EH (cell line): ENCODE measurements around the gene EXOC7.

Source experiments
- DNase-seq: peaks from one replicate; pipeline ENCODE4 v3.0.0-alpha.2; 2015; ENCODE audit warnings: low read depth

EXOC7 gene, protein sequence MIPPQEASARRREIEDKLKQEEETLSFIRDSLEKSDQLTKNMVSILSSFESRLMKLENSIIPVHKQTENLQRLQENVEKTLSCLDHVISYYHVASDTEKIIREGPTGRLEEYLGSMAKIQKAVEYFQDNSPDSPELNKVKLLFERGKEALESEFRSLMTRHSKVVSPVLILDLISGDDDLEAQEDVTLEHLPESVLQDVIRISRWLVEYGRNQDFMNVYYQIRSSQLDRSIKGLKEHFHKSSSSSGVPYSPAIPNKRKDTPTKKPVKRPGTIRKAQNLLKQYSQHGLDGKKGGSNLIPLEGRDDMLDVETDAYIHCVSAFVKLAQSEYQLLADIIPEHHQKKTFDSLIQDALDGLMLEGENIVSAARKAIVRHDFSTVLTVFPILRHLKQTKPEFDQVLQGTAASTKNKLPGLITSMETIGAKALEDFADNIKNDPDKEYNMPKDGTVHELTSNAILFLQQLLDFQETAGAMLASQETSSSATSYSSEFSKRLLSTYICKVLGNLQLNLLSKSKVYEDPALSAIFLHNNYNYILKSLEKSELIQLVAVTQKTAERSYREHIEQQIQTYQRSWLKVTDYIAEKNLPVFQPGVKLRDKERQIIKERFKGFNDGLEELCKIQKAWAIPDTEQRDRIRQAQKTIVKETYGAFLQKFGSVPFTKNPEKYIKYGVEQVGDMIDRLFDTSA

DNA sequence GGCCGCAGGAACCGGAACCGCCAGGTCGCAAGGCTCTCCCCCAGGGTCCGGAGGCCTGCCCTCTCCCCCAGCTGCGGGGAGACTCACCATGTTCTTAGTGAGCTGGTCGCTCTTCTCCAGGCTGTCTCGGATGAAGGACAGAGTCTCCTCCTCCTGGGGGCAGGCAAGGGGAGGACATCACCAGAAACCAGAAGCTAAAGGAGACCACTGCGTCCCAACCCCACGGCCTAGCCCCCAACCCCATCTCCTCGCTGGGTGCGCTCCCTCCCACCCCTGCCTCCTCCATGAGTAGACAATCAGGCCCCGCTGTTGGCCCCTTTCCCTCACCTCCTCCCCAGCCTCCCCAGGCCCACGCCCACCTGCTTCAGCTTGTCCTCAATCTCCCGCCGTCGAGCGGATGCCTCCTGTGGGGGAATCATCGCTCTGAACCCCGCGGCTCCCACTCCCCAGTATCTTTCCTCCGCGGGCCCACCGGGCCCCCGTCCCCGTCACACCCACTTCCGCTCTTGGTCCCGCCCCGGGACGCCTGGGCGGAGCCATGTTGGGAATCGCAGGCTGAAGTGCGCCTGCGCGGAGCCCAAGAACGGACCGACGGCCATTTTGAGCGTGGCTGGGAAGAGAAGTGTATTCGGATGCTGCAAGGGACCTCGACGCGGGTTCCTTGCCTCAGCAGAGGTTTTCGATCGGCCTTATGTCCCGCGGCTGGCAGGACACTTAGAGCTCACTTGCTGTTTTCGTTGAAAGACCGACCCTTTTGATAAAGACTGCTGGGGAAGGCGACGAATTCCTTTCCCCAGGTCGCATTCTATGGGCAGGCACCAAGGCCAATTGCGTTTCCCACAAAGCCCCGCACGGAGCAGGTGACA, at the start of gene EXOC7:
EXOC7 (minus strand) TSS at position 514 of the 866 bp plus-strand sequence; CDS start at position 419, 95 bp downstream.
- DNase-seq, result peak; percentile 91

DNA sequence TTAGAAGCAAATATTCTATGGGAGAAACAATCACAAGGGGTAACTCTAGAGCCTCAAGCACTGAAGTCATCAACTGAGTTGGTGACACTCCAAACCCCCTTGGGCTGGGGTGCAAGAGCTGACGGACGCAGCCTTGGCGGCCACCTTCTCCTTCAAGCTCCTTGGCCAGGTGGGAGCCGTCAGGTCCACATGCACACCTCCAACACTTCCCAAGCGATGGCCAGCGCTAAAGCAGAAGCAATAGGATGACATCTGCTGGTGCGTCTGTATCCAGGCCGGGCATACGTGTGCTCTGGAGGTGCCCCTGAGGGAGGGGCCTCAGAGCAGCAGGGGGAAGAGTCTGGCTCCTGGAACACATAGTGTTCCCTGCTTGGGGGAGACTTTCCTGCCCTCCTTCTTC, 49.6 kb upstream of the EXOC7 start:
- DNase-seq, result no peak

DNA sequence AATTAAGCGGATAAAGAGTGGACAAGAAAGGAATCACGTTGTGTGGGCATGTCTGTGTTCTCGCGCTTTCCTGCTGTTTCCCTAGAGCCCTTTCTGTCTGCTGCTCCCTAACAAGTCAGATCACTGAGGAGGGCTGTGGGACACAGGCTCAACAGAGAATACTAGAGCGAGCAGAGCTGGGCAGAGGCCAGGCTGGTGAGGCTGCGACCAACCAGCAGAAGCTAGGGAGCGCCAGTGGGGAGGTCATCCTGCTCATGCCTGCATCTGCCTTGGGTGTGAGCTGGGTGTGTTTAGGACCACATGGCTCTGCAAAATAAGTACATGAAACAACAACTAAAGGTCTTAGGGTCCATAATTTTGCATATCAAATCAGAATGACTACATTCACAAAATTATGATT, 49.0 kb upstream of the EXOC7 start:
- no peak for DNase-seq

DNA sequence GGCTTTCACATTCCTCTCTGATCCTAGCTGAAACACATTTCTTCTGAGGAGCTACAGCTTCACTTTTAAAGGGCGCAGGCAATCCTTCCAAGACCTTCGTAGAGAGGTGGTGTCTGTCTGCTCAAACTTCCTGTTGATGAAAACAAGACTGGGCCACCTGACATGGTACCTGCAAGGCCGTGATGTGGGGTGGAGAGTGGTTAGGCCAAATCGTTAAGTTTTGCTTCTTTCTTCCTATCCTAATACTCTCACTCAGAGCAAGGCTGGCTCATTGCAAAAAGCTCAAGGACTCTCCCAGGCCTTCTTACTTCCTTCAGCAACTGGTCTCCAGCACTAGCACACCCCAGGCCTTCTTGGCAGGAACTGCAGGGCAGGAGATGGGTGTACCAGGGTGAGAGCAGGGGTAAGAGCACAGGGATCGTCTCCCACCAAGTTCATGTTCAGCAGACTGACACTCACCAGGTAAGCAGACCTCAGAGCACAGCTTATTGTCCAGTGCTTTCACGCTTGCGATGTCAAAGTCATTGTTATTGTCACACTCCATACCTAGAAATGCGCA, 48.4 kb upstream of the EXOC7 start:
- DNase-seq, result no peak

DNA sequence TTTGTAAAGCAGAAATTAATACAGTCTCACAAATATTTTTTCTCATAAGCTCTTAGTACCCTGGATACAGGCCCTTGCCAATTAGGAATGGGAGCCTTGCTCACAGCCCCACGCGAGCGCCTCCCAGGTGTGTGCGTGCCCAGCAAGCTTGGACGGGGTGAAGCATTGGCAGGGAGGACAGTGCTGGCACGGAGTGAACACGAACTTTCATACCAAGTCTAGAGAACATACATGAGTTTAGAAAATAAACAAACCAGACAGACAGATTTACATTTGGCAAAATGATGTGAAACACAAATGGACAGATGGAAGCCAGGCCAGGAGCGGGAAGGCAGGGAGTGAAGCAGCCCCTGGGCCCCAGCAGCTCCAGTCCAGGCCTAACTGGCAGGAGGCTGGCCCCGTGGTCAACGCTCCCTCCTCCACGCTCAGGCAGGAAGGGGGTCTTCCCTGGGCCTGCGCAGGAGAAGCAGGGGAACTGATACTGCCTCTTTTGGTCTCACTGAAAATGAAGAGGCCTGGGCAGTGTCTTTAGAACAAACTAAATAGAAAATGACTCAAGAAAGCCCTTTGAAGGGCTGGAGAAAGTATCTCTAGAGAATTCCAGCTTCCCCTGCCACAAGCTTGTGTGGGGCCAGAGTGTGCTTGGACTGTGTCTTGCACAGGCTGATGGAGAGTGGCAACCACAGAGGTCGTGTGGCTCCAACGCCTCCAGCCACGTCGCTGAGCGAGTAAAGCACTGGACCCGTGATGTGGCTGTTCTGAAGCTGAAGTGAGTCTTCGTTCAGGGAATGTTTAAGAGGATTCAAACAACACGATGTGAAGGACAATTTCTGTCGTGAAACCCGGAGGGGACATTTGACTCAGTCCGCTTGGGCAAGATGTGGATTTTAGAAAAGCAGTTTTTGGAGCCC, 47.4 kb upstream of the EXOC7 start:
- DNase-seq, result no peak

DNA sequence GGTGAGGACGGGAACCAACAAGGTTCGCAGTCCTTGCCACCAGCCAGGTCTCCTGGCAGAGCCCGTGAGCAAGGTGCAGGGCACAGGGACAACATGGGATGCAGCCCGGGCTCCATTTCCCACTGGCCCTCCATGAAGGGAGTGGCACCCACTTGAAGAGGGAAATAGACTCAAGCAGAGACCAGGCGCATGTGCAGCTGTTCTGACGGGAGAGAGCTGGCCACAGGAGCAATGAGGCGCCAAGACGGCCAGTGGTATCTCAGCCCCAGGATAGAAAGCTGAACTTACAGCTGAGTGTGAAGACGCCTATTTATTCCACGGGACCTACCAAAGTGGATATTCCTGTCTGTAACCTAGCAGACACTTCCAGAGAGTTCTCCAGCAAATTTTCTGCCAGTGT, 45.6 kb upstream of the EXOC7 start:
- no peak for DNase-seq

DNA sequence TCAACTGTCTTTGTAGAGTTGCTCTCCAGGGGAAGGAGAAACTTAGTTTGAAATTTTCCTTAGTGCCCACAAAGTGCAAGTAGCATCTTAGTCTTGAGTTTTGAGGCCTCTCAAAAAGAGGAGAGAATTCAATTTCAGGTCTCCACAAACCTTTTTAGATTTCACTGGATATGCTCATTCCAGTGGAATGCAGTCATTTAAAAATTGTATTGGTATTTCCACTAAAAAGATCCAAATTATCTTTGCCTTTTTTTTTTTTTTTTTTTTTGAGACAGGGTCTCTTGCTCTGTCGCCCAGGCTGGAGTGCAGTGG, 44.4 kb upstream of the EXOC7 start:
- DNase-seq, result no peak

DNA sequence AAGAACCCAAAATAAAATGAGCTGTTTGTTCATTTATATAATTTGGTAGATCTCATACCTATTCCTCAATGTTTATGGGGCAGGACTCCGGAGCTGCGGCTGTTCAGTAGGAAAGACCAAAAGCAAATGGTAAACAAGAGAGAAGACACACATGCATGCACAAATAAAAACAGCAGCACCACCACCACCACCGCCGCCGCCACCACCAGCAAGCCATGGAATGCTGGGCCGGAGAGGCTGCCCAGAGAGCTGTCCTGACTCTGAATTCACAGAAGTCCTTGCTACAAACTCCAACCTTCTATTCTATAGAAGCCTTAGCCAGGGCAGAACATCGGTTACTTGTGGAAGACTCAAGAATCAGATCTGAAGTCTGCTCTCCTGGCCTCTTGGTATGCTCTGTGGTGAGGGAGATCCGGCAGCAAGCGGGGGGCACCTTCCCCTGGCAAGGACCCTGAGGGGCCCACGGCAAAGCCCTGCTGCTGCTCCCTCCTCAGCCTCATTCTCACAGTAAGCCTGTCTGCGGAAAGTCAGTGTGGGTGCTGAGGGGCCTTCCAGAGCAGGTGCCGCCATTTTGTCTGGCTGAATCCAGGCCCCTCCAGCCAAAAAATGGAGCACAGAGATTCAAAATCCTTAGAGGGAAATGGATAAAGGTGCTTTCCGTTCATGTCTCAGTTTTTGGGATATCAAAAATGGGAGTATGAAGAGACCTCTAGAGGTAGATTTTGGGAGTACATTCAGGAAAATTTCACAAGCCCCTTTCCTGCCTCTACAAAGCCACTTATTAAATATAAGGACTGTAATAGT, 43.8 kb upstream of the EXOC7 start:
- peak; percentile 39 for DNase-seq

DNA sequence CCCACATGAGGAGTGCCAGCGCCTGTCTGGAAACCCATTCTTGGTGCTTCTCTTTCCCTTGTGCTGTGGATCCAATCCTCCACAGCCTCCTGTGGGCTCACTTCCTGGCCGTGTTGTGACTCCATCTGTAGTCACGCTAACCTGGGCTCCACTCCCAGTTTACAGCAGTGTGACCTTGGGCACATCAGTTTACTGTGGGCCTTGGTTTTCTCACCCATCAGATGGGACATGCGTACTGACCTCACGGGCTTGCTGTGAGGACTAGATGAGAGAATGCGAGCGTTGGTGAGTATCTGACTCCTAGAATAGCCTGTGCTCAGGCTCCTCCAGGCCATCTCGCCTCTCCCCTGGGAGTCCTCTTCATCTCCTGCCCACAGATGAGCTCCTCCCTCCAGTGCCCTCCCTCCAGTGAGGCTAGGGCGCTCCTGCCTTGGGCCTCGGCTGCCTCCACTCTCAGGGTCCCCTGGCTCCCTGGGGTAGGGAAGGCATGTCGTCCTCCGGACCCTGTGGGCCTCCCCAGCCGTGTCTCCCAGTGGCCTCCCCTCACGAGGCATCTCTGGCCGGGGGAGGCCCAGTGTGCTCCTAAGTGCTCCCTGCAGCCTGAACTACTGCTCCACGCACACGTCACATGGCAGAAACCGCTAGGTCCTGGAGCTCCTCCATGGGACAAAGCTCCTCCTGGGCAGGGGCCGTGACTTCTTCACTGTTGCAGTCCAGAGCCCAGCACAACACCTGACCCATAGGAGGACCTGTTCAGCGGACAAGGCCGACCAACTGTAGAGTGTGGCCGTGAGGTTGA, 42.7 kb upstream of the EXOC7 start:
- no peak for DNase-seq

DNA sequence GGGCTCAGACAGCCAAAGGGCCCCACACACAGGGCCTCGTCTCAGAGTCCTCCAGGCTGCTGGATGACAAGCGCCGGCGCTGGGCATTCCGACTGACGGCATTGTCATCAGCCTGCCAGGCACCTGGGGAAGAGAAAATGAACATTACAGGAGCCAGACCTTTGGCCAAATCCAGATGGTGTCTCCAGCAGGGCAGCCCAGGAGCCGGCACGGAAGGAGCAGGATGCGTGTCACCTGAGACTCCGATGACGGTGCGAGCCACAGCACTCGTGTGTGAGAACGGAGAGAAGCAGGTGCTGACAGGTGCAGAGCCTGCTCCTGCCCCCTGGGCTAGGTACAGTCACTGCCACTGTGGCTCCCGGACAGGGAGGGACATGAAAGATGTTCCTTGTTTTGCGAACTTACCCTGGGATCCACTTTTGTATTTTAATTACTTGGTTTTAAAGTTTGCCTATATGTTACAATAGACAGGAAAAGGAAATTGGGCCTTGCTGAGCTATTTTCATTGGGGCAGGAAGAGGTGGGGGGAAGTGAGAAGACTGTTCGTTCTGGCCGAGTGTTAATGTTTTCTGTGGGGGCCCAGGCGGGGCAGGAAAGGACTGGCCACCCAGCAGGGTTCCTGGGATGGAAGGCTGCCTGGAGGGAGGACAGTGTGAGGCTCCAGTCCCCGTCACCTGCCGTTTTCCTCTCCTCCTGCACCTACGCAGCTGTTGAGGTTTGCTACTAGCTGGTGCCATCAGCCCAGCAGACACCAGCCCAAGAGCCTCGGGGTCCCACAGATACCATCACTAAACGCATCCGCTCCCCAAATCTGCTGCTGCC, 41.9 kb upstream of the EXOC7 start:
- no peak for DNase-seq

DNA sequence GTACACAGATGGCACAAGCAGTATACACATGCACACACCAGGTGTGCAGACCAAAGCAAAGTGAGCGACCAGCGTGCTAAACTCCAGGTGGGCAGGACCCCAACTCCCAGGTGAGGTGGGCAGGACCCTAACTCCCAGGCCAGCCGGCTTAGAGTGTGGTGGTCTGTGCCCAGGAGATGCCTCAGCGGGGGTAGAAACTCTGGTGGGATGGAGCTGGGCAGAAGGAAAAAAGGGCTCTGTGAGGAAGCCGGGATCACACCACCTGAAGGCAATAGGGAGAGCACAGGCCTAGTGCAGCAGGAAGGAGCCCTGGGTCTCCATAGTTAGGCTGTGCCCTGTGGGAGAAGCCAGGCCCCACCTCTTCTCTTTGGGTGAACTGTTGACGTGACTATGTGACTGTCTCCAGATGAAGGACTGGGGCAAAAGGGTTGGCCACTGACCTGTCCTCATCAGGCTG, 39.0 kb upstream of the EXOC7 start:
- DNase-seq, result no peak

DNA sequence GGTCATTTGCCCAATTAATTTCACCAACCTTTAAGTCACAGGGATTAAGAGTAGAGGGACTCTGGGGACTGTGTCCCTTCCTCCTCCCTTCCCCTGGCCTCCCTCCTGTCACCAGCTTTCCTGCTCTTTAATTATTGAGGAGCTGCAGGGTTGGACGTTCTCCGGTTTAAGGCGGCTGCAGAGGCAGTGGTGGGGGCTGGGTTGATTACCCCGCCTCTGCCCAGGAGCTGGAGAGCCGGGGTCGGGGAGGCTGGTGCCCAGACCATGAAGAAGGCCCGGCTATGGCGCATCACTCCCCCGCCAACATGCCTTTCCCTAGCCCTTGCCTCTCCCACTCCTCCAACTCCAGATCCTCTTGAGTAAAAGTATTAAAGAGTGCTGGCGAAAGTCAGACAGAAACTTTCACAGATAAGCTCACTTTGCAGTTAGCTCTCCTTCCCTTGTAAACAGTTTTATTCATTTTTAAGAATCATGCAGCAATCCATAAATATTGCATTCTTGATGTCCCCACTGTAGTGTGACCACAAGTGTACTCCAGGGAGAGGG, 38.5 kb upstream of the EXOC7 start:
- no peak for DNase-seq

DNA sequence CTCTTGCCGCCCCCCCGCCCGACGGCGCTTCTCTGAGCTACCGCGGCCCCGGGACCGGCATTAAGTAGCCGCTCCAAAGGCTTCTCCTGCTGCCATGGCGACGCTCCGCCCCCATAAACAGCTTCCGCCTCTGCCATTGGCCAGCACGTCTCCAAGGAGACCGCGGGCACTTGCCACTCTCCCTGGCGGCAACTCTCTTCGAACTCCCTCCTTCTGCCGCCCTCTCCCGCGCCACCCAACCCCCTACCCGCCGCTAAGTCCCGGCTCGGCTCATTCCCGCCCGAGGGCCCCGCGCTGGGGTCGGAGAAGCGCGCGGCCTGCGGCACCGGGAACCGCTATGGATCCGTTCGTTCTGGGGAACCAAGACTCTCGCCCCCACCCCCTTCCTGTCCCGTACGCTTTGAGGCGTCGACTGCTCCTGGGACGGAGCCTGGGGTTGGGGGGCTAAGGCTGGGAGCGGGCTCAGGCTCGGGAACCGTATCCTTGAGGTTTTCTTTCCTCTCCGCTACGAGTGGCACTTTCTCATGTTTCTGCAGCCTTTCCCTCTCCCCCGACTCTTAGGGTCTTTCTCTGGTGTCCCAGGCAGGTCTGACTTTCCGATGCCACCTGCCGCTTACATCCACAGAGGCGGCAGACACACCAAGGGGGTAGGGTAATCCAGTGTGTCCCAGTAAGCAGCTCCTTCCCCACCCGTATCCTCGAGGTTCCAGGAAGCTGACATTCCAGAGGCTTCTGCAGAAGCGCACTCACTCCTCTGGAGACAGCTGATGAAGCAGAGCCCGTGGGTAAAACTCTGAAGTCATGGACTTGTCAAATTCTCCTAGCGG, 37.8 kb upstream of the EXOC7 start, which contains the start of gene FOXJ1:
FOXJ1 (minus strand) TSS at position 34 of the 827 bp plus-strand sequence. CDS start 850 bp downstream, outside the sequence.
- peak; percentile 87 for DNase-seq

DNA sequence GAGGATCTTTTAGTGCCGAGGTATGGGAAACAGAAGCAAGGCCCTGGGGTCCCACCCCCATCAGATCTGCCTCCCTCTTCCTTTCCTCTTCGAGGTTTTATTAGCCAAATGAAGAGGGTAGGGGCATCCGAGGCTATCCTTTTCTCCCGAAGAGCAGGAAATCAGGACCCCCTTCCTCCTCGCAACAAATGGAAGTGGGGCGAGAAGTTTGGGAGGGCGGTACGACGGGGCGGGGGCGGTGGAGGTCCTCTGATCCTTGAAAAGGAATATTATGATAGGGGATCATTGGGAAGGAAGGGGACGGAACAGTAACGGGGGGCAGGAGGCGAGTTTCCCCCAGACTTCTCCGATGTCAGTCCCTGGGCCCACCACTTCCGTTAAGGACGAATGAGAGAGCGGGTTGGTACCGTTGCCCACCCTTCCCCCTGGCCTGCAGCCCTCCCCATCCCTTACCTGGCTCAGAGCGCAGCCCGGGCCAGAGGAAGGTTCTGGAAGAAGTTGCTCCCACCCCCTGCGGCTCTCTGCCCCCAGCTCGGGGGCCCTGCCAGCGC, 37.1 kb upstream of the EXOC7 start:
- DNase-seq, result no peak

DNA sequence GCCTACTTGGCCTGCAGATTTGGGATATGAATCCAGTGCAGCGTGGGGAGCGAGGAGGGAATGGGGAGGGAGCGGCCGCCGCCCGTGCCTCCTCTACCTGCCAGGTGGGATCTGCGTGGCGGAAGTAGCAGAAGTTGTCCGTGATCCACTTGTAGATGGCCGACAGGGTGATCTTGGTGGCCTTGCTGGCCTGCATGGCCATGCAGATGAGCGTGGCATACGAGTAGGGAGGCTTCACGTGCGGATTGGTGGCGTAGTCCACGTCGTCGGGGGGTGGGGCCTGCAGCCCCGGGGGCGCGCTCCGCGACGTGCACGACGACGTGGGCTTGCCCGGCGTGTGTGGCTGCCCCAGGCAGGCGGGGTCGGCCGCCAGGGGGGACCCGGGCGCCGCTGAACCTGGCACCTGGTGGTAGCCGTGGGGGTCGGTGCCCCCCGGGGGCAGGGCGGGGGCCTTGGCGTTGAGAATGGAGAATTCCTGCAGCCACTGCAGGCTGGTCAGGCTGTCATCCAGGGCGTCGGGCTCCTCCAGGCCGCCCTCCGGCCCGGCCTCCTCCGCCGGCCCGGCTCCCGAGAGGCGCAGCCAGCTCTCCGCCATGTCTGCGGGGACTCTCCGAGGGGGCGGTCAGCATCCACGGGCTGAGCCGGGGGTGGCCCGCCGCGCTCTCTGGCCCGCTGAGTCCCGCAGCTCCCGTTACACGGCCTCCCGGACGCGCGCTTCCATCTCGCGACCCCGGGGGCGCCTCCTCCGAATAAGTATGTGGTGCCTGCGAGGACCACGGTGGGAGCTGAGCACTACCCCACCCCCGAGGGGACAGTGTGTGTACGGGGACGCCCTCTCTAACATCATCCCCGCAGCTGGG, 36.4 kb upstream of the EXOC7 start:
- DNase-seq, result no peak
